Loucy (cell line): ENCODE results near the gene SLC12A1.

Source experiments
- H2AFZ ChIP-seq: fragments of 200-600 bp; sonication (generic); 2 replicates; pipeline ENCODE4 v1.6.0; 2016; ENCODE audit warnings: antibody characterized with exemption, mild to moderate bottlenecking, low read length, moderate library complexity
- H3F3A ChIP-seq: fragments of 200-600 bp; 2 replicates; pipeline ENCODE4 v1.6.0; 2016; ENCODE audit warnings: antibody characterized with exemption, low read depth, mild to moderate bottlenecking
- H3K27me3 ChIP-seq: fragments of 200-600 bp; sonication (generic); 2 replicates; pipeline ENCODE4 v1.6.1; 2014; ENCODE audit warnings: low read length, mild to moderate bottlenecking; ENCODE audit not compliant: insufficient read depth, poor library complexity, severe bottlenecking
- H3K36me3 ChIP-seq: fragments of 200-600 bp; sonication (generic); 2 replicates; pipeline ENCODE4 v1.6.1; 2016; ENCODE audit warnings: low read length; ENCODE audit not compliant: insufficient read depth
- H3K4me1 ChIP-seq: fragments of 200-600 bp; sonication (generic); 2 replicates; pipeline ENCODE4 v1.5.1; 2014; ENCODE audit warnings: low read length, mild to moderate bottlenecking; ENCODE audit not compliant: insufficient read depth, poor library complexity, severe bottlenecking
- H3K4me2 ChIP-seq: fragments of 200-600 bp; sonication (generic); 2 replicates; pipeline ENCODE4 v1.6.0; 2014; ENCODE audit warnings: antibody characterized with exemption, low read length, low read depth, mild to moderate bottlenecking; ENCODE audit not compliant: poor library complexity, severe bottlenecking
- H3K4me3 ChIP-seq: fragments of 200-600 bp; sonication (generic); 2 replicates; pipeline ENCODE4 v1.5.1; 2014; ENCODE audit warnings: low read length, mild to moderate bottlenecking, mixed read lengths; ENCODE audit not compliant: poor library complexity, severe bottlenecking
- H3K79me2 ChIP-seq: fragments of 200-600 bp; sonication (generic); 2 replicates; pipeline ENCODE4 v1.6.1; 2014; ENCODE audit warnings: low read length; ENCODE audit not compliant: insufficient read depth
- H3K9ac ChIP-seq: fragments of 200-600 bp; sonication (generic); 2 replicates; pipeline ENCODE4 v1.6.0; 2014; ENCODE audit warnings: mild to moderate bottlenecking, low read depth, low read length, moderate library complexity; ENCODE audit not compliant: poor library complexity, severe bottlenecking
- H3K9me2 ChIP-seq: fragments of 200-600 bp; sonication (generic); replicated peaks from 2 replicates; pipeline ENCODE4 v1.6.1; 2016; ENCODE audit warnings: low read depth, low read length, mixed read lengths
- H3K9me3 ChIP-seq: fragments of 200-600 bp; sonication (generic); 2 replicates; pipeline ENCODE4 v1.6.1; 2014; ENCODE audit warnings: mild to moderate bottlenecking, antibody characterized with exemption, low read length, low read depth; ENCODE audit not compliant: insufficient read depth
- H4K20me1 ChIP-seq: fragments of 200-600 bp; sonication (generic); 2 replicates; pipeline ENCODE4 v1.6.0; 2014; ENCODE audit warnings: antibody characterized with exemption, low read length, mild to moderate bottlenecking; ENCODE audit not compliant: insufficient read depth, poor library complexity, severe bottlenecking
- CTCF ChIP-seq: fragments of 200-600 bp; sonication (generic); conservative IDR thresholded peaks from 2 replicates; pipeline ENCODE4 v1.5.1; 2014; ENCODE audit warnings: mild to moderate bottlenecking, antibody characterized with exemption, low read length
- EZH2phosphoT487 ChIP-seq: fragments of 200-600 bp; IDR thresholded peaks from 2 replicates; pipeline ENCODE4 v1.6.1; 2018; ENCODE audit warnings: antibody characterized with exemption, mild to moderate bottlenecking, moderate library complexity, borderline replicate concordance

SLC12A1 gene

DNA sequence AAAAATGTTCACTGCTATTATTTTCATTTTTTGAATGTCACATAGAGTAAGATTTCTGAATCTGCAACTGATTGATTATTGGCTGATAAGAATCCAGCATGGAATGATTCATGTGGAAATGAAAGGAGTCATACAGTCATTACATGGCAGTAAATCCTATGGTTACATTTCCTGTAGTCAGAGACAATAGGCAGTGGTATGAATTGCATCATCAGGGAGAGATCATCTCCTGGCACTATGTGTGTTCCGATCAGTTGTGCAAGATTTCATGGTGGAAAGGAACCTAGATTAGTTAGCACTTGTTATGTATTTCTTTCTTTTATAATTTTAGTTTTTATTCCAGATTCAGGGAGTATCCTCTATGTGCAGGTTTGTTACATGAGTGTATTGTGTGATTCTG is 38.8 kb downstream of the SLC12A1 start:
- no peaks in the 10 kb centered on the region for H3K27me3 ChIP-seq
- H3K9me2 ChIP-seq: no peaks in the 10 kb centered on the region
- H3F3A ChIP-seq: no peaks in the 10 kb centered on the region
- H3K4me1 ChIP-seq: no peaks in the 10 kb centered on the region
- no peaks in the 10 kb centered on the region for H3K9me3 ChIP-seq
- no peaks in the 10 kb centered on the region for H3K79me2 ChIP-seq
- TF ChIP-seq CTCF (no peak), EZH2phosphoT487 (no peak)
- H3K4me2 ChIP-seq: no peak overlapping the region
- no peak overlapping the region for H2AFZ ChIP-seq
- H3K4me3 ChIP-seq: no peak overlapping the region
- H3K9ac ChIP-seq: no peak overlapping the region
- no peaks in the 10 kb centered on the region for H4K20me1 ChIP-seq
- H3K36me3 ChIP-seq: no peaks in the 10 kb centered on the region

- Histone ChIP-seq H3K9ac (no peak overlapping the region), H3K36me3 (no peaks in the 10 kb centered on the region), H3K4me2 (no peak overlapping the region), H2AFZ (no peak overlapping the region), H3K27me3 (no peaks in the 10 kb centered on the region), H3K4me3 (no peak overlapping the region), H4K20me1 (no peaks in the 10 kb centered on the region), H3K9me2 (no peaks in the 10 kb centered on the region), H3K9me3 (no peaks in the 10 kb centered on the region), H3F3A (no peaks in the 10 kb centered on the region), H3K79me2 (no peaks in the 10 kb centered on the region), H3K4me1 (no peaks in the 10 kb centered on the region)
- TF ChIP-seq EZH2phosphoT487 (no peak), CTCF (no peak)
Measured at GRCh38 chr15:48248414-48248813, 42.3 kb downstream of the SLC12A1 start.

DNA sequence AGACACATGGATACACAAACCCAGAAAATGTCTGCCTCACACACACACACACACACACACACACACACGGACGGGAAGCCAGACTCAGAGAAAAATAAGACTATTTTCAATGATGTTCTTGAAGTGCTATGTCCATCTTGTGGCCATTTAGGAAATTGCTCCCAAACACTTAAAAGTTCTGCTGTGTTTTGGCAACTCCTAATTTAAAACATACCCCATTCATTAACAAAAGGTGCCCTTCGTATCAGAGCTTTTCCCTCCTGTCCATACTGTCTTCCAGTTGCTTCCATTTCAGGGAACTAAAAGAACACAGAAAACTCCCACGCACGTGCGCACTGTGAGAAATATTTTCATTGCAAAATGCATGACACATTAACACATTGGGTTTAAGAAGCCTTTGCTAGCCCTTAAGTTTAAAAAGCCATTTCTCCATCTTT is 44.6 kb downstream of the SLC12A1 start:
- peak overlapping the region; percentile 62 for H2AFZ ChIP-seq
- no peaks in the 10 kb centered on the region for H3K79me2 ChIP-seq
- H3K36me3 ChIP-seq: no peaks in the 10 kb centered on the region
- H3K27me3 ChIP-seq: no peaks in the 10 kb centered on the region
- H3K9me2 ChIP-seq: no peaks in the 10 kb centered on the region
- H3K9ac ChIP-seq: no peak overlapping the region
- no peaks in the 10 kb centered on the region for H4K20me1 ChIP-seq
- H3K4me1 ChIP-seq: no peaks in the 10 kb centered on the region
- H3K4me2 ChIP-seq: no peak overlapping the region
- H3F3A ChIP-seq: no peaks in the 10 kb centered on the region
- H3K4me3 ChIP-seq: no peak overlapping the region
- no peaks in the 10 kb centered on the region for H3K9me3 ChIP-seq
- TF ChIP-seq EZH2phosphoT487: no peak
- peak; percentile 78 for TF ChIP-seq CTCF
